ENCODE data around the gene B3GNT9.

B3GNT9 gene

GRCh38 chr16:67186550-67186950 is 35.8 kb upstream of the B3GNT9 start:
- no peak for DNase-seq (ENCODE audit: extremely low read depth in 1 of 2, low read depth in 1 of 2)

GRCh38 chr16:67185651-67186134 is 34.9 kb upstream of the B3GNT9 start:
- DNase-seq (ENCODE audit: extremely low read depth in 1 of 2, low read depth in 1 of 2): no peak

DNA sequence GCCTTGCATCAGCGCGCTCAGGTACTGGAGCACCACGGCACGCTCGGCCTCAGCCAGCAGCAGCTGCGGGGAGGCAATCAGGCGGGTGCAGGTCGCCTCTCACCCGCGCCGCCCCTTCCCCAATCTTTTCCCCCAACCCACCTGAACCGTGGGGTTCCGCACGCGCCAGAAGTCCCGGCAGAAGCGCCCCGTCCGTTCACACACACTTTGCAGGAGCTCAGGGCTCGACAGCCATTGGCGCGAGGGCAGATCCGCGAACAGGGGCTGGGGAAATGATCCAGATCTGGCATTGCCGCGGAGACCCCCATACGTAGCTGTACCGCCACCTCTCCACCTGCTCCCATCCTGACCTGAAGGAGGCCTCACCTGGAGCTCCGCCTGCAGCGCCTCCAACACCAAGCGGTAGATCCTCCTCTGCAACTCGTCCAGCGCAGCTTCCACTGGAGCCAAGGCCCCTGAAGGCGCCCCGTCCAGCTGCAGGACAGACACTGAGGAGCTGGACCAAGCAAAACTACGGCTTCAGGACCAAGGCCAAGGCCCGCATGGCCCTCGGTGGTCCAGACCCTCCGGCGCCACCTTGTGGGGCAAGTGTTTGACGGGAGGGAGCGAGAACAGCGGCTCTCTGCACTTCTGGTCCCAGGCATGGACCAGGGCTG is 34.3 kb upstream of the B3GNT9 start:
- DNase-seq (ENCODE audit: extremely low read depth in 1 of 2, low read depth in 1 of 2): peak; percentile 62 to 77

- DNase-seq (ENCODE audit: extremely low read depth in 1 of 2, low read depth in 1 of 2): no peak
Measured at GRCh38 chr16:67184453-67184994, 33.7 kb upstream of the B3GNT9 start.

DNA sequence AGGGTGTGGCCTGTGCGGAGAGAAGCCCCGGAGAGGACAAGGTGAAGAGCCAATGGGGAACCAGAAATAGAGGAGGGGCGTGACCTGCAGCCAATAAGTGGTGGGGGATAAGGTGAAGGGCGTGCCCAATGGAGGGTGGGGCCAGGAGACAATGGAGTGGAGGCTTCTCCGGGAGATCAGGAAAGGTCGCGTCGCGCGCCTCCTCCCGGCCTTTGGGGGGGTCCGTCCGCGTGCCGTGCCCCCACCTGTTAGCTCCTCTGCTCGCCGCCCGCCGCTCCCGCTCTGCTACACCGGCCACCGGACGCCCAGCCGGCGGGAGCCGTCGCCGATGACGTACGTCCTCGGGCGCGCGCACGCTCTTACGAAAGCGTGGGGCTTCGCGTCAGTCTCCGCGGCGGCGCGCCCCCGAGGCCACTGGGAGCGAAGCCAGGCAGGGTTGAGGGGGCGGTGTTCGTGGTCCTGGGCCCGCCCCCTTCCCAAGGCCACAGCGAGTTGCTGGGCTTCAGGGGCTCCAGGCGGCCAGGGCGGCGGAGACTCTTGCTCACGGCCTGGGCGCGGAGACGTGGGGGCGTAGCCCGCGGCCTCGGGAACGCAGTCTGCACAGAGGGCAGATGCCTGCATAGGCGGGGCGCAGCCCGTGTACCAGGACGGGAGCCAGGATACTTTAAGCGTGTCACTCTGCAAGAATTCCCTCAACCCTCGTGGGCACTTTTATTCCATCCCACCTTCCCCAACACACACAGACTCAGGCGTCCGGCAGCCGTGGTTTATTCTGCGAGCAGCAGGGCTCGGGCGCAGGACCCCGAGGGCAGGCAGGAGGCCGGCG is 33.0 kb upstream of the B3GNT9 start, which contains the start of gene MATCAP1:
Gene MATCAP1, minus strand, starts transcription at position 337 of the 826 bp plus-strand sequence. CDS start 3,353 bp downstream, outside the sequence.
- DNase-seq (ENCODE audit: extremely low read depth in 1 of 2, low read depth in 1 of 2): peak; percentile 81 to 95

DNA sequence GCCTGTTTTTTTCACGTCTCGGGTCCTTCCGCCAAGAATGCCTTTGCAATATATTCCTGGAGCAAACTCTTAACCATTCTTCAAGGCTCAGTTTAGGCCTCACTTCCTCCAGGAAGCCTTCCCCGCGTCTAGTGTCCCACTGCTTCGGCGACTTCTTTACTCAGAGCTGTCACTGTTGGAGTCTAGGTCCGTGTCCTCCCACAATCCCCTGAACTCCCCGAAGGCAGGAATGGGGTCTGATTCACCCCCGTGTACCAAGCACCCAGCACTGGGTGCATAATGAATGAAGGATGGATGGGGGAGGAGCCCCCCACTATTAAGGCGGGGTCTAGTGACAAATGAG is 32.5 kb upstream of the B3GNT9 start:
- no peak for DNase-seq (ENCODE audit: extremely low read depth in 1 of 2, low read depth in 1 of 2)

DNA sequence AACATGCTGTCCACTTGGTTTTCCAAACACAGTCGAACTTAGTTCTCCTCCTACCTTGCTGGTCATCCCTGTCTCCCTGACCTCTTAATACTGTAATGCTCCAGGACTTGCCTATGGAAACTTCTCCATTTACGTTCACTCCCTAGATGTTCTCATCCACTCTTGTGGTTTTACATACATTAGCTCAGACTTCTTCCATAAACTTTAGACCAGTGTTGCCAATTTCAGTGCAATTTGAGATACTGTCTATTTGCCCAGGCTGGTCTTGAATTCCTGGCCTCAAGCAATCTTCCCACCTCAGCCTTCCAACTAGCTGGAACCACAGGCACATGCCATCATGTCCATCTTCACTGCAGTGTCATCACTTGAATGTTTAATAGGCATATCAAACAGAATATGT is 31.5 kb upstream of the B3GNT9 start:
- no peak for DNase-seq (ENCODE audit: extremely low read depth in 1 of 2, low read depth in 1 of 2)

DNA sequence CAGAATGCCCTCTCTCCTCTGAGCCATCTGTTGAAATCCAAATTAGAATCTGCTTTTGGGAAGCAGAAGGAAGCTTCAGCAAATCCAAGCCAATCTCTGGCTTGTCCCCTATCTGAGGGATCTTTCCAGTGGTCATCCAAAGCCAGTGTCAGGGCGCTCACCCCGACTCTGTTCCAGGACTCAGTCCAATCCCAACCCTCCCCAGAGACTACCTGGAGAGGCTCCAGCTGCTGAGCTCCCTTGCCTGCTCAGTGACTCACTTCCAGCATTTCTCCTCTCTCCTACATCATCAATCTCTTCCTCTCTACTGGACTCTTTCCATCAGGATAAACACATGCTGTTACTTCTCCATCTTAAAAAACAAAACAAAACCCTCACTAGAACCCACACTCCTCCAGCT is 30.5 kb upstream of the B3GNT9 start:
- no peak for DNase-seq (ENCODE audit: extremely low read depth in 1 of 2, low read depth in 1 of 2)

- no peak for DNase-seq (ENCODE audit: extremely low read depth in 1 of 2, low read depth in 1 of 2)
Measured at GRCh38 chr16:67180166-67180565, 29.4 kb upstream of the B3GNT9 start.

- no peak for DNase-seq (ENCODE audit: extremely low read depth in 1 of 2, low read depth in 1 of 2)
Measured at GRCh38 chr16:67179421-67180080, 28.8 kb upstream of the B3GNT9 start.

DNA sequence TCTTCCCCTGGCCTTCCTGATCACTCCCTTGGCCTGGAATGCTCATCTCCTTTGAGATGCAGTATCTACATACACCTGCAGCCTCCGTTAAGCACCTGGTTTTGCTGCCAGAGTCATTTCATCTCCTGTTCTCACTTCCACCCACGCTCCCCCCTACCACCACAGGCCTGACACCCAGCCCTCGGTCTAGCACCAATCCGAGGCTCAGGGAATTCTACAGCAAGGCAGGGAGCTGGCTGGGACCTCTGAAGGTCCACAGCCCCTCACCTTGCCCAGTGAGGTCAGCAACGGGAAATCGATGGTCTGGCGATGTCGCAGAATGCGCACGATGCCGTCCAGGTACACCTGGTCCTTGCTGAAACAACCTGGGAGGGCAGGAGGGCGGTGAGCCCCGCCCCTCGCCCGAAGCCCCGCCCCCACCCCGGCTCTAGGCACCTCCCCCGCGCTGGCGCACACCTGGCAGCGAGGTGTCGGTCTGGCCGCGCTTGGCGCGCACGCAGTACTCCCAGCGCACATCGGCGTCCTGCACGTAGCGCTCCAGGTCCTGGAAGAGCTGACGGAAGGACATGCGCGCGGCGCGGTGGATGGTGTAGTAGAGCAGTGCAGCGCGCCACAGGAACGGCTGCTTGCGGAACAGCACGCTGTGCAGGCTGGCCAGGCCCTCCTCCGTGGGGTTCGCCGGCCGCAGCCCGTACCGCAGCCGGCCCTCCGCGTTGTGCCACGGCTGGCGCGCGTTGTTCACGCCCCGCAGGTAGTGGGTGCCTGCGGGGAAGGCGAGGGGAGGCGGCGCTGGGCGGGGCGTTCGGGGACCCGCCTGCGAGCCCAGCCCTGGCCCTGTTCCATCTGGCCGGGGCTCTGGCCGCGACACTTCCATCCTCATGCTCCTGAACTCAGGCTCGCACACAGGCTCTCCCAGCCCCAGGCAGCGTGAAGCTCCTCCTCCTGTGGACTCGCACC is 27.2 kb upstream of the B3GNT9 start:
- DNase-seq (ENCODE audit: extremely low read depth in 1 of 2, low read depth in 1 of 2): no peak

- DNase-seq (ENCODE audit: extremely low read depth in 1 of 2, low read depth in 1 of 2): no peak
Measured at GRCh38 chr16:67176662-67177061, 25.9 kb upstream of the B3GNT9 start.

DNA sequence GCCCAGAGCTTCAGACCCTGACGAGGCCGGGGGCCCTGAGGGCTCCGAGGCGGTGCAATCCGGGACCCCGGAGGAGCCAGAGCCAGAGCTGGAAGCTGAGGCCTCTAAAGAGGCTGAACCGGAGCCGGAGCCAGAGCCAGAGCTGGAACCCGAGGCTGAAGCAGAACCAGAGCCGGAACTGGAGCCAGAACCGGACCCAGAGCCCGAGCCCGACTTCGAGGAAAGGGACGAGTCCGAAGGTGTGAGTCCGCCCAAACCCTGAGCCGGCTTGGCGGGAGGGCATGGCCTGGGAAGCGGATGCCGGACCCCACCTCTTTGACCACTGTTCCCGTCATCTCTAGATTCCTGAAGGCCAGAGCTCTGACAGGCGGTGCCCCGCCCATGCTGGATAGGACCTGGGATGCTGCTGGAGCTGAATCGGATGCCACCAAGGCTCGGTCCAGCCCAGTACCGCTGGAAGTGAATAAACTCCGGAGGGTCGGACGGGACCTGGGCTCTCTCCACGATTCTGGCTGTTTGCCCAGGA is 24.0 kb upstream of the B3GNT9 start:
- no peak for DNase-seq (ENCODE audit: extremely low read depth in 1 of 2, low read depth in 1 of 2)

- peak in 1 of 2 donors; percentile 51 for DNase-seq (ENCODE audit: extremely low read depth in 1 of 2, low read depth in 1 of 2)
Measured at GRCh38 chr16:67173808-67174705, 23.3 kb upstream of the B3GNT9 start.

- no peak for DNase-seq (ENCODE audit: extremely low read depth in 1 of 2, low read depth in 1 of 2)
Measured at GRCh38 chr16:67173323-67173722, 22.5 kb upstream of the B3GNT9 start.

DNA sequence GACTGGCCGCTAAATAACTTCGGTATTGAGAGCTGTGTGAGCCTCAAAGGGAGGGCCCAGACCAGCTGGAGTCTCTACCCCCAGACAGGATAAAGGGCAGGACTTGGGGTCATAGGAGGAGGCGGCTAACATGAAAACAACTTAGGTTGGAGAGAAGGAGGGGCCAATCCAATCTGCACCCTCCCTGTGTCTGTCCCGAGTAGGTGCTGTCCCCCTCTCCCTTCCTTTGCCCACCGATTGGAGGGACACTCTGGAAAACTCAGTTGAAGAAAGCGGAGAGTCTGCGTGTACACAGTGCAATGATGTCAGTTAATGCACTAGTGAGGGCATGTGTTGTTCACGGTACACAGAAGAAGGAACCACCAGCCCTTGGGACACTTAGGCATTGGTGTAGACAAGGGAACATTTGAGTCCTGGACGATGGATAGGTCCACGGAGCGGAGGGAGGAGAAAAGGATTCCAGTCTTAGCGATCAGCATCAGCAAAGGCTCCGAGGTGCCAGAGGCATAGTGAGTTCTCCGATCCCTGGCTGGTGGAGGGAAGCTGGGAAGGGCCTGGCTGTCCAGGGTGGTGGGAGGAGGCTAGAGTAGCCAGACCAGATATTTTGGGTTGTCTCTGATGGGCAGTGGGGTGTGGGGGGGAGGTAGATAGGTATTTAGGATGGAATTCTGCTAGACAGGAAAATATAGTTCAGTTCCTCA is 20.3 kb upstream of the B3GNT9 start:
- DNase-seq (ENCODE audit: extremely low read depth in 1 of 2, low read depth in 1 of 2): no peak

- DNase-seq (ENCODE audit: extremely low read depth in 1 of 2, low read depth in 1 of 2): peak in 1 of 2 donors; percentile 57
Measured at GRCh38 chr16:67170168-67170948, 19.6 kb upstream of the B3GNT9 start, which contains the start of gene NOL3. NOL3 (plus strand) TSS chr16:67170538.
